HepG2 (cell line): ENCODE results near the gene AIP. TPM values are rescaled to one million over a fixed set of nuclear protein-coding genes. Genes with fewer than 3 reads are reported as not detected.
A peak's percentile ranks its signal among the peaks of the same experiment; 100 is the strongest.

ENCODE experiments used
- FOXJ3 ChIP-seq: sonication (generic); formaldehyde crosslinking; IDR thresholded peaks from 2 replicates; pipeline ENCODE4 v1.4.0; 2020; ENCODE audit warnings: missing genetic modification reagents, mild to moderate bottlenecking, borderline replicate concordance
- KDM4B ChIP-seq: sonication (generic); formaldehyde crosslinking; IDR thresholded peaks from 2 replicates; pipeline ENCODE4 v1.4.0; 2020; ENCODE audit warnings: missing genetic modification reagents
- MIER2 ChIP-seq: IDR thresholded peaks from 2 replicates; pipeline ENCODE4 v1.6.1; 2016; ENCODE audit warnings: missing biosample characterization, missing genetic modification reagents
- NFE2L1 ChIP-seq: sonication (generic); formaldehyde crosslinking; IDR thresholded peaks from 2 replicates; pipeline ENCODE4 v1.4.0; 2020; ENCODE audit warnings: missing genetic modification reagents, mild to moderate bottlenecking, borderline replicate concordance
- NFIB ChIP-seq: sonication (generic); formaldehyde crosslinking; IDR thresholded peaks from 2 replicates; pipeline ENCODE4 v1.9.0; 2021; ENCODE audit warnings: missing genetic modification reagents, mild to moderate bottlenecking, borderline replicate concordance
- NPAS2 ChIP-seq: sonication (generic); formaldehyde crosslinking; IDR thresholded peaks from 2 replicates; pipeline ENCODE4 v1.8.0; 2022; ENCODE audit warnings: mild to moderate bottlenecking, missing genetic modification reagents, borderline replicate concordance
- NR3C1 ChIP-seq: sonication (generic); formaldehyde crosslinking; IDR thresholded peaks from 2 replicates; pipeline ENCODE4 v1.4.0; 2020; ENCODE audit warnings: missing genetic modification reagents
- SAP130 ChIP-seq: IDR thresholded peaks from 2 replicates; pipeline ENCODE4 v1.6.1; 2016; ENCODE audit warnings: low read depth
- SCMH1 ChIP-seq: sonication (generic); formaldehyde crosslinking; IDR thresholded peaks from 2 replicates; pipeline ENCODE4 v1.9.0; 2021; ENCODE audit warnings: missing genetic modification reagents, mild to moderate bottlenecking, borderline replicate concordance
- TSC22D2 ChIP-seq: sonication (generic); formaldehyde crosslinking; IDR thresholded peaks from 2 replicates; pipeline ENCODE4 v1.5.1; 2020; ENCODE audit warnings: missing genetic modification reagents, mild to moderate bottlenecking, borderline replicate concordance
- ZNF17 ChIP-seq: sonication (generic); formaldehyde crosslinking; IDR thresholded peaks from 2 replicates; pipeline ENCODE4 v1.5.0; 2020; ENCODE audit warnings: mild to moderate bottlenecking, missing genetic modification reagents
- ZNF263 ChIP-seq: sonication (generic); formaldehyde crosslinking; IDR thresholded peaks from 2 replicates; pipeline ENCODE4 v1.4.0; 2020; ENCODE audit warnings: missing genetic modification reagents
- ZNF329 ChIP-seq: sonication (generic); formaldehyde crosslinking; IDR thresholded peaks from 2 replicates; pipeline ENCODE4 v1.9.0; 2021; ENCODE audit warnings: low read depth, mild to moderate bottlenecking, missing genetic modification reagents
- ZNF337 ChIP-seq: sonication (generic); formaldehyde crosslinking; IDR thresholded peaks from 2 replicates; pipeline ENCODE4 v1.5.1; 2020; ENCODE audit warnings: missing genetic modification reagents, low read depth, mild to moderate bottlenecking, borderline replicate concordance
- ZNF468 ChIP-seq: sonication (generic); formaldehyde crosslinking; IDR thresholded peaks from 2 replicates; pipeline ENCODE4 v1.8.0; 2022; ENCODE audit warnings: mild to moderate bottlenecking, moderate library complexity, missing genetic modification reagents
- ZZZ3 ChIP-seq: sonication (generic); formaldehyde crosslinking; IDR thresholded peaks from 2 replicates; pipeline ENCODE4 v1.4.0; 2020; ENCODE audit warnings: missing genetic modification reagents, mild to moderate bottlenecking, borderline replicate concordance
- polyA plus RNA-seq, 8 experiments: library from polyadenylated mRNA; depleted of rRNA in 3 of 8; stranded (reverse) in 7 of 8; unstranded in 1 of 8; fragments of >200 nt; fragmentation: Illumina TruSeq in 4 of 8; extraction: Trizol in 4 of 8; gene quantifications; 2 replicates each; pipeline versions ENCODE4 v1.2.1 to v1.2.3, GENCODE V29; 2011 to 2016; ENCODE audit warnings: low read depth in 4 of 8, missing spikeins in 1 of 8, mixed read lengths in 1 of 8; ENCODE audit not compliant: insufficient read depth in 1 of 8
- total RNA-seq, 5 experiments: library from RNA; depleted of rRNA; stranded (reverse); fragments of >200 nt; fragmentation: Illumina TruSeq; extraction: Trizol; gene quantifications; 2 replicates each; pipeline ENCODE4 v1.2.3, GENCODE V29; 2016; ENCODE audit warnings: low read depth in 1 of 5
- TF ChIP-seq, protein P1 (sequence below): sonication (generic); formaldehyde crosslinking; IDR thresholded peaks from 2 replicates; pipeline ENCODE4 v1.5.1; 2020; ENCODE audit warnings: missing genetic modification reagents, mild to moderate bottlenecking, borderline replicate concordance
- TF ChIP-seq, protein P2 (sequence below): sonication (generic); formaldehyde crosslinking; conservative IDR thresholded peaks from 2 replicates; pipeline ENCODE4 v1.5.0; 2020; ENCODE audit warnings: missing genetic modification reagents
- TF ChIP-seq, protein P3 (sequence below): sonication (generic); formaldehyde crosslinking; IDR thresholded peaks from 2 replicates; pipeline ENCODE4 v1.8.0; 2022; ENCODE audit warnings: mild to moderate bottlenecking, missing genetic modification reagents, moderate library complexity
- TF ChIP-seq, protein P4 (sequence below): sonication (generic); formaldehyde crosslinking; IDR thresholded peaks from 2 replicates; pipeline ENCODE4 v1.4.0; 2020; ENCODE audit warnings: mild to moderate bottlenecking, missing genetic modification reagents
- TF ChIP-seq, protein P5 (sequence below): sonication (generic); formaldehyde crosslinking; IDR thresholded peaks from 2 replicates; pipeline ENCODE4 v1.4.0; 2020; ENCODE audit warnings: mild to moderate bottlenecking, missing genetic modification reagents
- TF ChIP-seq, protein P6 (sequence below): sonication (generic); formaldehyde crosslinking; IDR thresholded peaks from 2 replicates; pipeline ENCODE4 v1.8.1; 2023; ENCODE audit warnings: mild to moderate bottlenecking, missing genetic modification reagents

AIP gene
- total and polyA plus RNA-seq, 2 of the 13 experiments (the other 11 are each of a cell fraction or from before 2014, with no cell fraction given), result 51.8 to 110 TPM

DNA sequence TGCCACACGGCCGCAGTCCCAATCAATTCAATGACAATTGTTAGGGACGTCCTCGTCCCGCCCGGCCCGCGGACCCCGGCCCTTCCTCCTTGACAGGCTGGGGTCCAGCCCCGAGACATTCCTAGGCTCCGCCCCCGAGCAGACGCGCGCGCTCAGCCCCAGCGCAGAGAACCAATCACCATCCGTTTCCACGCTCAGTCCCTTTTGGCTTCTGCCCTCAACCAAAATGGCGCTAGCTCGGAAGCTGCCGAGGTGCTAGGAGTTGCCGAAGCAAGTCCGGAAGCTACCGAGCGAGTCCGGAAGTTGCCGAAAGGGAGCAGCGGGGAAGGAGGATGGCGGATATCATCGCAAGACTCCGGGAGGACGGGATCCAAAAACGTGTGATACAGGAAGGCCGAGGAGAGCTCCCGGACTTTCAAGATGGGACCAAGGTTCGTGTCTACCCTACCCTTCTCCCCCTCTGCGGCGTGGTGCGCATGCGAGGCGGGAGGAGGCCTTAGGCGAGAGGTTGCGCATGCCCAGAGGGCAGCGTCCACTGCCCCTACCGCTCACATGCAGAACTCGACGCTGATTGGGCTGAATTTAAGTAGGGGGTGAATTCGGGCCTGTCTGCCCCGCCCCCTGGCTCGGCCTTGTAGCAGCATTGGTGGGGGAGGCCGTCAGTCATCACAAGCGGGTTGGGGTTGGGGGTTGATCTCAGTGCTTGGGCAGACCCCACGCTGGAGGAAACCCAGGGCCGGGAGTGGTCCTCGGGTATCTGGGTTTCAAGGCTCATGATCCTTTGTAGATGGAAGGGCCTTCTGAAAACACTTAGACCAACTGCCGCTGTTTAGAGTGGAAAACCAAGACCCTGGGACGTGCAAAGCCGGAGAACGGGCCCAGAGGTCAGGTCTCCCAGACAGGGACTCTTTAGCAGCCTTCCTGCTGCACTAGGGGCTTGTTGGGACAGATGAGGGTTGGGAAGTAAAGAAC lies at the start of gene AIP (continued):
- no peak for TF ChIP-seq NFIB (CRISPR knock-in tag)
- TF ChIP-seq, protein P1, sequence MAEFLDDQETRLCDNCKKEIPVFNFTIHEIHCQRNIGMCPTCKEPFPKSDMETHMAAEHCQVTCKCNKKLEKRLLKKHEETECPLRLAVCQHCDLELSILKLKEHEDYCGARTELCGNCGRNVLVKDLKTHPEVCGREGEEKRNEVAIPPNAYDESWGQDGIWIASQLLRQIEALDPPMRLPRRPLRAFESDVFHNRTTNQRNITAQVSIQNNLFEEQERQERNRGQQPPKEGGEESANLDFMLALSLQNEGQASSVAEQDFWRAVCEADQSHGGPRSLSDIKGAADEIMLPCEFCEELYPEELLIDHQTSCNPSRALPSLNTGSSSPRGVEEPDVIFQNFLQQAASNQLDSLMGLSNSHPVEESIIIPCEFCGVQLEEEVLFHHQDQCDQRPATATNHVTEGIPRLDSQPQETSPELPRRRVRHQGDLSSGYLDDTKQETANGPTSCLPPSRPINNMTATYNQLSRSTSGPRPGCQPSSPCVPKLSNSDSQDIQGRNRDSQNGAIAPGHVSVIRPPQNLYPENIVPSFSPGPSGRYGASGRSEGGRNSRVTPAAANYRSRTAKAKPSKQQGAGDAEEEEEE (CRISPR knock-in tag), result no peak
- TF ChIP-seq ZNF337 (CRISPR knock-in tag), result peak; percentile 84; the same call in 1 of the 2 replicates
- TF ChIP-seq, protein P2, sequence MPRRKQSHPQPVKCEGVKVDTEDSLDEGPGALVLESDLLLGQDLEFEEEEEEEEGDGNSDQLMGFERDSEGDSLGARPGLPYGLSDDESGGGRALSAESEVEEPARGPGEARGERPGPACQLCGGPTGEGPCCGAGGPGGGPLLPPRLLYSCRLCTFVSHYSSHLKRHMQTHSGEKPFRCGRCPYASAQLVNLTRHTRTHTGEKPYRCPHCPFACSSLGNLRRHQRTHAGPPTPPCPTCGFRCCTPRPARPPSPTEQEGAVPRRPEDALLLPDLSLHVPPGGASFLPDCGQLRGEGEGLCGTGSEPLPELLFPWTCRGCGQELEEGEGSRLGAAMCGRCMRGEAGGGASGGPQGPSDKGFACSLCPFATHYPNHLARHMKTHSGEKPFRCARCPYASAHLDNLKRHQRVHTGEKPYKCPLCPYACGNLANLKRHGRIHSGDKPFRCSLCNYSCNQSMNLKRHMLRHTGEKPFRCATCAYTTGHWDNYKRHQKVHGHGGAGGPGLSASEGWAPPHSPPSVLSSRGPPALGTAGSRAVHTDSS (CRISPR knock-in tag), result no peak
- peak; percentile 75; the same call in 1 of the 2 replicates for TF ChIP-seq ZZZ3
- peak; percentile 70; the same call in 1 of the 2 replicates for TF ChIP-seq KDM4B (CRISPR knock-in tag)
- TF ChIP-seq MIER2 (CRISPR knock-in tag), result peak; percentile 63
- peak; percentile 89 for TF ChIP-seq SAP130 (CRISPR knock-in tag)
- peak; percentile 96; the same call in 1 of the 2 replicates for TF ChIP-seq ZNF17 (CRISPR knock-in tag)
- TF ChIP-seq, protein P3, sequence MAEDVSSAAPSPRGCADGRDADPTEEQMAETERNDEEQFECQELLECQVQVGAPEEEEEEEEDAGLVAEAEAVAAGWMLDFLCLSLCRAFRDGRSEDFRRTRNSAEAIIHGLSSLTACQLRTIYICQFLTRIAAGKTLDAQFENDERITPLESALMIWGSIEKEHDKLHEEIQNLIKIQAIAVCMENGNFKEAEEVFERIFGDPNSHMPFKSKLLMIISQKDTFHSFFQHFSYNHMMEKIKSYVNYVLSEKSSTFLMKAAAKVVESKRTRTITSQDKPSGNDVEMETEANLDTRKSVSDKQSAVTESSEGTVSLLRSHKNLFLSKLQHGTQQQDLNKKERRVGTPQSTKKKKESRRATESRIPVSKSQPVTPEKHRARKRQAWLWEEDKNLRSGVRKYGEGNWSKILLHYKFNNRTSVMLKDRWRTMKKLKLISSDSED, result no peak
- TF ChIP-seq, protein P4, sequence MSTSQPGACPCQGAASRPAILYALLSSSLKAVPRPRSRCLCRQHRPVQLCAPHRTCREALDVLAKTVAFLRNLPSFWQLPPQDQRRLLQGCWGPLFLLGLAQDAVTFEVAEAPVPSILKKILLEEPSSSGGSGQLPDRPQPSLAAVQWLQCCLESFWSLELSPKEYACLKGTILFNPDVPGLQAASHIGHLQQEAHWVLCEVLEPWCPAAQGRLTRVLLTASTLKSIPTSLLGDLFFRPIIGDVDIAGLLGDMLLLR (CRISPR knock-in tag), result peak; percentile 96
- no peak for TF ChIP-seq NR3C1 (CRISPR knock-in tag)
- no peak for TF ChIP-seq SCMH1 (CRISPR knock-in tag)
- TF ChIP-seq, protein P5, sequence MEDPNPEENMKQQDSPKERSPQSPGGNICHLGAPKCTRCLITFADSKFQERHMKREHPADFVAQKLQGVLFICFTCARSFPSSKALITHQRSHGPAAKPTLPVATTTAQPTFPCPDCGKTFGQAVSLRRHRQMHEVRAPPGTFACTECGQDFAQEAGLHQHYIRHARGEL (CRISPR knock-in tag), result 0 out of 2 replicates have a peak, but pooled peaks have one; percentile 56
- no peak for TF ChIP-seq ZNF468
- no peak for TF ChIP-seq FOXJ3 (CRISPR knock-in tag)
- TF ChIP-seq NPAS2 (CRISPR knock-in tag), result no peak
- TF ChIP-seq NFE2L1, result no peak; the same call in 1 of the 2 replicates
- TF ChIP-seq, protein P6, sequence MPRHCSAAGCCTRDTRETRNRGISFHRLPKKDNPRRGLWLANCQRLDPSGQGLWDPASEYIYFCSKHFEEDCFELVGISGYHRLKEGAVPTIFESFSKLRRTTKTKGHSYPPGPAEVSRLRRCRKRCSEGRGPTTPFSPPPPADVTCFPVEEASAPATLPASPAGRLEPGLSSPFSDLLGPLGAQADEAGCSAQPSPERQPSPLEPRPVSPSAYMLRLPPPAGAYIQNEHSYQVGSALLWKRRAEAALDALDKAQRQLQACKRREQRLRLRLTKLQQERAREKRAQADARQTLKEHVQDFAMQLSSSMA (CRISPR knock-in tag), result peak; percentile 97
- TF ChIP-seq TSC22D2 (CRISPR knock-in tag), result peak; percentile 79
- peak; percentile 73; the same call in 1 of the 2 replicates for TF ChIP-seq ZNF329 (CRISPR knock-in tag)
- TF ChIP-seq ZNF263 (CRISPR knock-in tag), result peak; percentile 71
